GM06990 (cell line): ENCODE results near the gene ASTL.

Experiments
- DNase-seq: peaks from one replicate; pipeline ENCODE4 v3.0.0-alpha.2; 2011; ENCODE audit not compliant: insufficient read length; ENCODE audit errors: extremely low read depth
- H3K27me3 ChIP-seq: replicated peaks from 2 replicates; pipeline ENCODE4 v1.6.0; 2011; ENCODE audit warnings: low read length; ENCODE audit not compliant: control insufficient read depth, insufficient read depth
- H3K36me3 ChIP-seq: 2 replicates; pipeline ENCODE4 v1.5.1; 2011; ENCODE audit warnings: low read length; ENCODE audit not compliant: control insufficient read depth, insufficient read depth
- H3K4me3 ChIP-seq: replicated peaks from 2 replicates; pipeline ENCODE4 v1.5.1; 2011; ENCODE audit warnings: low read depth, mild to moderate bottlenecking, control low read depth, low read length
- CTCF ChIP-seq: IDR thresholded peaks from 2 replicates; pipeline ENCODE4 v1.5.1; 2011; ENCODE audit warnings: low read length, control low read depth, mild to moderate bottlenecking, inconsistent platforms; ENCODE audit not compliant: insufficient read depth, poor library complexity, severe bottlenecking

ASTL gene

DNA sequence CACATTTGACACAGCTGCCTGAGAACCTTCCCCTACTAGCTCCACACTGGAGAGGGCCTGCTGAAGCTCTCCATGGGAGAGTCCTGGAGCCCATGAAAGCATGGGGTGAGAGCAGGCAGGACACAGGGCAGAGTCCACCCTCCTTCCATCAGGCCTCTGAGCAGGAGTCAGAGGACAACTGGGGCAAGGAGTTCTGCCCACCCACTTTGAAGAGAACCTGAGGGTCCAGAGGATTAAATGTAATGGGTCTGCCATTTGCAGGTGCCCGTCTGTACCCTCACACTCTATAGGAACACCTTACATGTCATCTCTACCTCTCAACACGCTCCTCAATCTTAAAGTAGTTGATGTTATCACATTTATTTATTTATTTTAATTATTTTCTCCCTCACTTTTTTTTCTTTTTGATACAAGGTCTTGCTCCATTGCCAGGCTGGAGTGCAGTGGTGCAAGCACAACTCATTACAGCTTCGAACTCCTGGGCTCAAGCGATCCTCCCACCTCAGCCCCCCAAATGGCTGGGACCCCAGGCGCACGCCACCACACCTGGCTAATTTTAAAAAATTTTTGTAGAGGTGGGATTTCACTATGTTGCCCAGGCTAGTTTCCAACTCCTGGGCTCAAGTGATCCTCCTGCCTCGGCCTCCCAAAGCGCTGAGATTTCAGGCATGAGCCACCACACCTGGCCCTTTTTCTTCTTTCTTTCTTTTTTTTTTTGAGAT, 32.1 kb downstream of the ASTL start:
- TF ChIP-seq CTCF, result no peak
- H3K27me3 ChIP-seq, result no peaks in the 10 kb centered on the region; the same call in 1 of the 2 replicates
- no peak for DNase-seq
- H3K4me3 ChIP-seq, result no peak overlapping the region
- no peaks in the 10 kb centered on the region for H3K36me3 ChIP-seq

DNA sequence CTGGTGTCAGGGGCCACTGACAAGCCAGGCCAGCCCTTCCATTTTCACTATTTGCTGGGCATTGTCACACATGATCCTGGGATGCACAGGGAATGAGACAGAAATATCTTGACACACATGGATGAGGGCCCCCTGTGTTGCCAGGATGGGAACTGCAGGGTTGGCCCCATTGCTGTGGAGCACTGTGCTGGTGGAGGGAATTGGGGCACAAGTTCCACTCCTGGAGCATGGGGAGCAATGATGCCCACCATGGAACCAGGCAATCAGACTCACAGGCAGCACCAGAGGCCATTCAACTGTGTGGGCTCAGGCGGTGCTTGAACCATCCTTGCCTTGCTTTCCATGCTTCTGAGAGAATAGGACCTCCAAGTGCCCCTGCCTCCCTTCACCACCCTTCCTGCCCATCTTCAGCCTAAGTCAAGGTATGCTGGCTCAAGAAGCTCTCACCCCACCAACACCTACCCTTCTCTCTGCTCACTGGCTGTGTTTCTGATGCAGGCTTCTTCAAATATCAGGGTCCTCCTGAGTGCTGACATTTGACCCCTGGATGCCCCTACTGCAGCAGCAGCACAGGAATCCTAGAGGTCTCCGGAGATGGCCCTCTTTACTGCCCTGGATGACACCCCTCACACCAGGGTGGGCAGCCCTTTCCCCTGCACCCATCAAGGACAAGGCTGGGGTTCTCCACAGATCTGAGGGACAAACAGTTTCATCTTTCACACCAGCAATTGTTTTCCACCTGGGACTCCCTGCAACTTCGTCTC, 33.0 kb downstream of the ASTL start:
- no peak overlapping the region for H3K4me3 ChIP-seq
- no peak for TF ChIP-seq CTCF
- no peaks in the 10 kb centered on the region for H3K36me3 ChIP-seq
- DNase-seq, result no peak
- no peaks in the 10 kb centered on the region; the same call in 1 of the 2 replicates for H3K27me3 ChIP-seq

GRCh38 chr2:96104487-96104861, 33.8 kb downstream of the ASTL start:
- no peak for TF ChIP-seq CTCF
- no peak for DNase-seq
- Histone ChIP-seq H3K27me3 (no peaks in the 10 kb centered on the region; the same call in 1 of the 2 replicates), H3K36me3 (no peaks in the 10 kb centered on the region), H3K4me3 (no peak overlapping the region)

- no peak for TF ChIP-seq CTCF
- no peak overlapping the region for H3K4me3 ChIP-seq
- no peaks in the 10 kb centered on the region; the same call in 1 of the 2 replicates for H3K27me3 ChIP-seq
- no peak for DNase-seq
- no peaks in the 10 kb centered on the region for H3K36me3 ChIP-seq
These were observed 34.4 kb downstream of the ASTL start for GRCh38 chr2:96103761-96104486.

- Histone ChIP-seq H3K36me3 (no peaks in the 10 kb centered on the region), H3K4me3 (no peak overlapping the region), H3K27me3 (no peaks in the 10 kb centered on the region; the same call in 1 of the 2 replicates)
- DNase-seq, result no peak
- TF ChIP-seq CTCF, result no peak
These were observed 35.1 kb downstream of the ASTL start for GRCh38 chr2:96103187-96103601.
